HepG2 (cell line): Measurements from ENCODE around the gene SEMA6B. TPM values are rescaled to one million over a fixed set of nuclear protein-coding genes. Genes with fewer than 3 reads are reported as not detected.
A peak's percentile ranks its signal among the peaks of the same experiment; 100 is the strongest.

Source experiments
- ATAC-seq: fragments of 200-7000 bp; cut with Tn5 transposase; 3 replicates; pipeline ENCODE4 v1.9.1; 2020; ENCODE audit warnings: mild to moderate bottlenecking, moderate library complexity
- BruUV-seq: library from RNA; stranded (reverse); fragments of 400-500 nt; replicated peaks from 2 replicates; lab custom pipeline; 2021; lab: Mats Ljungman, UMichigan
- CTCF ChIA-PET: fragments of 300-600 bp; formaldehyde crosslinking; extraction: SDS; loops from one replicate; lab custom pipeline; 2021; ENCODE audit warnings: low total read pairs, inconsistent platforms, low intra/inter-chr PET ratio; lab: Yijun Ruan, JAX
- POLR2A ChIA-PET: fragments of 350-600 bp; sonication (Branson Sonifier 250); formaldehyde crosslinking; loops from one replicate; lab custom pipeline; 2020; ENCODE audit warnings: antibody characterized with exemption, inconsistent platforms; lab: Yijun Ruan, JAX
- DNase-seq: peaks from one replicate; pipeline ENCODE4 v3.0.0-alpha.2; 2015; ENCODE audit warnings: low spot score
- FAIRE-seq: peaks from 3 replicates; lab custom pipeline; 2011; peaks lifted over from hg19 to GRCh38; lab: Jason Lieb, UNC
- H2AFZ ChIP-seq: one replicate; pipeline ENCODE4 v1.6.1; 2011; ENCODE audit warnings: low read length, inconsistent platforms
- H3K27ac ChIP-seq: fragments of 300-600 bp; 3 replicates; pipeline ENCODE4 v1.8.0; 2011; ENCODE audit warnings: mixed run types, mild to moderate bottlenecking, mixed read lengths, low read length, inconsistent platforms; ENCODE audit not compliant: insufficient read depth; ENCODE audit errors: extremely low read length
- H3K27me3 ChIP-seq, 2 experiments: fragments of 200-600 bp in 1 of 2; 2 replicates in 1 of 2; 3 replicates in 1 of 2; pipeline versions ENCODE4 v1.6.0 to v1.8.0; 2011; ENCODE audit warnings: low read length in 2 of 2, mild to moderate bottlenecking in 2 of 2, moderate library complexity in 2 of 2, inconsistent platforms in 1 of 2; ENCODE audit not compliant: insufficient read depth in 2 of 2, control insufficient read depth in 1 of 2
- H3K36me3 ChIP-seq, 2 experiments: fragments of 200-600 bp in 1 of 2; replicated peaks in 1 of 2; 2 replicates in 1 of 2; 3 replicates in 1 of 2; pipeline versions ENCODE4 v1.5.1 to v1.8.0; 2011; ENCODE audit warnings: low read length in 2 of 2, inconsistent platforms in 1 of 2; ENCODE audit not compliant: insufficient read depth in 2 of 2, control insufficient read depth in 1 of 2
- H3K4me1 ChIP-seq: 2 replicates; pipeline ENCODE4 v1.5.1; 2012; ENCODE audit warnings: low read length, inconsistent platforms; ENCODE audit not compliant: insufficient read depth
- H3K4me2 ChIP-seq: 2 replicates; pipeline ENCODE4 v1.6.0; 2011; ENCODE audit warnings: low read depth, low read length, inconsistent platforms
- H3K4me3 ChIP-seq, 3 experiments: fragments of 200-600 bp in 1 of 3; sonication (generic), shearing (Covaris generic) in 1 of 3; replicated peaks in 1 of 3; 2 replicates each; pipeline ENCODE4 v1.5.1; 2011 to 2016; ENCODE audit warnings: low read length in 3 of 3, inconsistent platforms in 2 of 3, low read depth in 2 of 3, mild to moderate bottlenecking in 2 of 3, control low read depth in 1 of 3, mixed read lengths in 1 of 3; ENCODE audit not compliant: insufficient read depth in 1 of 3
- H3K79me2 ChIP-seq: one replicate; pipeline ENCODE4 v1.6.1; 2011; ENCODE audit warnings: low read length, inconsistent platforms; ENCODE audit not compliant: insufficient read depth
- H3K9ac ChIP-seq: 2 replicates; pipeline ENCODE4 v1.6.0; 2011; ENCODE audit warnings: mild to moderate bottlenecking, low read depth, low read length, inconsistent platforms; ENCODE audit not compliant: insufficient read depth
- H3K9me3 ChIP-seq: 2 replicates; pipeline ENCODE4 v1.5.1; 2012; ENCODE audit warnings: mild to moderate bottlenecking, low read length
- H4K20me1 ChIP-seq: 2 replicates; pipeline ENCODE4 v1.6.0; 2011; ENCODE audit warnings: inconsistent platforms, mild to moderate bottlenecking, low read length, moderate library complexity; ENCODE audit not compliant: insufficient read depth
- KLF12 ChIP-seq: sonication (generic); formaldehyde crosslinking; IDR thresholded peaks from 2 replicates; pipeline ENCODE4 v1.4.0; 2020; ENCODE audit warnings: missing genetic modification reagents, borderline replicate concordance
- MAFF ChIP-seq: IDR thresholded peaks from 2 replicates; pipeline ENCODE4 v1.6.1; 2011; ENCODE audit warnings: low read depth, low read length, improper control_type of control experiment
- ZNF235 ChIP-seq: sonication (generic); formaldehyde crosslinking; IDR thresholded peaks from 2 replicates; pipeline ENCODE4 v1.8.1; 2023; ENCODE audit warnings: mild to moderate bottlenecking, missing genetic modification reagents, borderline replicate concordance
- ZNF709 ChIP-seq: sonication (generic); formaldehyde crosslinking; IDR thresholded peaks from 2 replicates; pipeline ENCODE4 v1.5.0; 2020; ENCODE audit warnings: mild to moderate bottlenecking, missing genetic modification reagents
- ZSCAN31 ChIP-seq: sonication (generic); formaldehyde crosslinking; IDR thresholded peaks from 2 replicates; pipeline ENCODE4 v1.5.0; 2020; ENCODE audit warnings: low read depth, mild to moderate bottlenecking, missing genetic modification reagents
- WGBS: methylation state at CpG from one replicate; pipeline ENCODE4 v1.1.6; 2017; ENCODE audit warnings: low lambda C conversion rate; 5-methylcytosine and 5-hydroxymethylcytosine counted together
- in situ Hi-C: cut with HindIII; loops from 2 replicates; pipeline ENCODE4 v1.10.0; 2017; ENCODE audit warnings: low pct_unique_long_range_greater_than_20kb; ENCODE audit not compliant: extremely low pct_ligation_motif_present
- intact Hi-C: fragments of 100-400 bp; cut with micrococcal nuclease; formaldehyde crosslinking; loops from one replicate; pipeline ENCODE4 v1.10.0; 2022; ENCODE audit not compliant: unreplicated experiment
- polyA plus RNA-seq, 8 experiments: library from polyadenylated mRNA; depleted of rRNA in 3 of 8; stranded (reverse) in 7 of 8; unstranded in 1 of 8; fragments of >200 nt; fragmentation: Illumina TruSeq in 4 of 8; extraction: Trizol in 4 of 8; gene quantifications; 2 replicates each; pipeline versions ENCODE4 v1.2.1 to v1.2.3, GENCODE V29; 2011 to 2016; ENCODE audit warnings: low read depth in 4 of 8, missing spikeins in 1 of 8, mixed read lengths in 1 of 8; ENCODE audit not compliant: insufficient read depth in 1 of 8
- total RNA-seq, 5 experiments: library from RNA; depleted of rRNA; stranded (reverse); fragments of >200 nt; fragmentation: Illumina TruSeq; extraction: Trizol; gene quantifications; 2 replicates each; pipeline ENCODE4 v1.2.3, GENCODE V29; 2016; ENCODE audit warnings: low read depth in 1 of 5
- TF ChIP-seq, protein P1 (sequence below): sonication (generic); formaldehyde crosslinking; IDR thresholded peaks from 2 replicates; pipeline ENCODE4 v1.5.0; 2020; ENCODE audit warnings: mild to moderate bottlenecking, missing genetic modification reagents
- TF ChIP-seq, protein P2 (sequence below): sonication (generic); formaldehyde crosslinking; IDR thresholded peaks from 2 replicates; pipeline ENCODE4 v1.4.0; 2020; ENCODE audit warnings: low read depth, mild to moderate bottlenecking, missing genetic modification reagents

Gene SEMA6B
- total and polyA plus RNA-seq, 2 of the 13 experiments (the other 11 are each of a cell fraction or from before 2014, with no cell fraction given), result 45.5 to 67.1 TPM

GRCh38 chr19:4600082-4600481, 40.6 kb upstream of the SEMA6B start:
- Histone ChIP-seq H3K79me2 (no peaks in the 10 kb centered on the region), H2AFZ (no peak overlapping the region), H3K4me3 (no peak overlapping the region), H4K20me1 (no peaks in the 10 kb centered on the region), H3K4me1 (peaks cover 24% of the 10 kb centered on the region), H3K36me3 (no peaks in the 10 kb centered on the region), H3K27ac (no peak overlapping the region), H3K27me3 (peaks cover 0 to 7% of the 10 kb centered on the region in 2 experiments; a peak in 2 of 5 replicates), H3K9ac (no peak overlapping the region), H3K4me2 (no peak overlapping the region), H3K9me3 (no peaks in the 10 kb centered on the region)
- no peak for ATAC-seq
- no TSS peak for BruUV-seq
- TF ChIP-seq KLF12 (CRISPR knock-in tag) (no peak), ZSCAN31 (CRISPR knock-in tag) (no peak), ZNF235 (CRISPR knock-in tag) (no peak), MAFF (no peak), ZNF709 (CRISPR knock-in tag) (no peak)
- TF ChIP-seq, protein P1, sequence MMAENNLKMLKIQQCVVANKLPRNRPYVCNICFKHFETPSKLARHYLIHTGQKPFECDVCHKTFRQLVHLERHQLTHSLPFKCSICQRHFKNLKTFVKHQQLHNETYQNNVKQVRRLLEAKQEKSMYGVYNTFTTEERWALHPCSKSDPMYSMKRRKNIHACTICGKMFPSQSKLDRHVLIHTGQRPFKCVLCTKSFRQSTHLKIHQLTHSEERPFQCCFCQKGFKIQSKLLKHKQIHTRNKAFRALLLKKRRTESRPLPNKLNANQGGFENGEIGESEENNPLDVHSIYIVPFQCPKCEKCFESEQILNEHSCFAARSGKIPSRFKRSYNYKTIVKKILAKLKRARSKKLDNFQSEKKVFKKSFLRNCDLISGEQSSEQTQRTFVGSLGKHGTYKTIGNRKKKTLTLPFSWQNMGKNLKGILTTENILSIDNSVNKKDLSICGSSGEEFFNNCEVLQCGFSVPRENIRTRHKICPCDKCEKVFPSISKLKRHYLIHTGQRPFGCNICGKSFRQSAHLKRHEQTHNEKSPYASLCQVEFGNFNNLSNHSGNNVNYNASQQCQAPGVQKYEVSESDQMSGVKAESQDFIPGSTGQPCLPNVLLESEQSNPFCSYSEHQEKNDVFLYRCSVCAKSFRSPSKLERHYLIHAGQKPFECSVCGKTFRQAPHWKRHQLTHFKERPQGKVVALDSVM, result peak; percentile 64; the same call in 1 of the 2 replicates
- TF ChIP-seq, protein P2, sequence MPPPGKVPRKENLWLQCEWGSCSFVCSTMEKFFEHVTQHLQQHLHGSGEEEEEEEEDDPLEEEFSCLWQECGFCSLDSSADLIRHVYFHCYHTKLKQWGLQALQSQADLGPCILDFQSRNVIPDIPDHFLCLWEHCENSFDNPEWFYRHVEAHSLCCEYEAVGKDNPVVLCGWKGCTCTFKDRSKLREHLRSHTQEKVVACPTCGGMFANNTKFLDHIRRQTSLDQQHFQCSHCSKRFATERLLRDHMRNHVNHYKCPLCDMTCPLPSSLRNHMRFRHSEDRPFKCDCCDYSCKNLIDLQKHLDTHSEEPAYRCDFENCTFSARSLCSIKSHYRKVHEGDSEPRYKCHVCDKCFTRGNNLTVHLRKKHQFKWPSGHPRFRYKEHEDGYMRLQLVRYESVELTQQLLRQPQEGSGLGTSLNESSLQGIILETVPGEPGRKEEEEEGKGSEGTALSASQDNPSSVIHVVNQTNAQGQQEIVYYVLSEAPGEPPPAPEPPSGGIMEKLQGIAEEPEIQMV (CRISPR knock-in tag), result no peak
- DNase-seq, result no peak
- in situ Hi-C loops (no loop called here), intact Hi-C loops (no loop called here)
- no peak for FAIRE-seq
- ChIA-PET POLR2A (no interaction called here), CTCF (no interaction called here)
- 42% methylated on average over 10 of the region's 10 CpGs for WGBS
